CD4-positive, alpha-beta T cell treated with Interleukin-4 for 4 hours (primary cell): Measurements from ENCODE around the gene KRT6A.
"Not testable (repeated sequence)": the region's sequence is repeated elsewhere in the genome, so short reads cannot be mapped to it uniquely, and the experiment has no call there.

Experiments used
- DNase-seq: peaks from one replicate; pipeline ENCODE4 v3.0.0-alpha.2; 2020

KRT6A gene

DNA sequence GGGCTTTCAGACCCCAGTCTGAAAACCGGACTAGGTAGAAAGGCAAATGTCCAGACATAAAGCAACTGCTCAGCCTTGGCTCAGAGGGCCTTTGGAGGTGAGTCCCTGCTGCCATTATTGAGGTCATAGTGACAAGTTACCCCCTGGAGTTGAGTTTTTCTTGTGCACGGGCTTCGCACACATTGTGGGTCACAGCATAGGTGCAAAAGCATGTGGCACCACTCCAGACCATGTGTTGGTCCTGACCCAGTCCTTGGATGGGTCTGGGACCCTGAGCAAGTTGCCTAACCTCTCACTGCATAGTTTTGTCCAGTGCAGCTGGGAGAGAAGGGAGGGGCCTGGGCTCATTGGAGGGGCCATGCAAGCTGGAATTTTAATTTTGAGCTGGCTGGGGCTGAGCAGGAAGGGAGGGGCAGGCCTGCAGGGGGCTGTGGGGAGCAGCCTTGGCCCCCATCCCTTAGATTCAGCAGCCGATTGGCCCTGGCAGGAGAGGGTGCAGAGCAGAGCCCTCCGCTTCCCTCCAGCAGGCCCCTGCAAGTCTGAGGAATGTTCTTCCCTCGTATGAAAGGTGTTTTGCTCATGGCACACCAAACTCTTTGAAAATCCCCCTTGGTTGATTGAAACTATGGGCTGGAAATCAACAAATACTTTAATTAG lies 31.3 kb upstream of the KRT6A start:
- no peak for DNase-seq

DNA sequence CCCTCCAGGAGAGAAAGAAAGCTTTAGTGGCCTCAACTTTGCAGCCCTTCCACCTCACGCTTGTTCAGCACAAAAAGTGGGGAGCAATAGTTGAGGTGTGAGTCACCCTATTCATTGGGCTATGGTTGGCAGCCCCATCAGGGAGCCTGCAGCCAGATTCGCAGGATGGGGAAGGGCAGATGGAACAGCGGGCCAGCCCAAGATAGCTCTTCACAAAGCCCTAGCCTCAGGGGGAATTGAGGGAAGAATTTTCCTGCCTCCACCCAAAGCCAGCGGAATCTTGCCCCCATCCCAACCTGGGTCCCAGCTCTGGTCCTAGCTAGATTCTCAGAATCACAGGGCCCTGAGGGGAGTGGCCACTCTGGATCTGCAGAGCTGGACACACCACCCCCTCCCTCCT lies 30.8 kb upstream of the KRT6A start:
- no peak for DNase-seq

DNA sequence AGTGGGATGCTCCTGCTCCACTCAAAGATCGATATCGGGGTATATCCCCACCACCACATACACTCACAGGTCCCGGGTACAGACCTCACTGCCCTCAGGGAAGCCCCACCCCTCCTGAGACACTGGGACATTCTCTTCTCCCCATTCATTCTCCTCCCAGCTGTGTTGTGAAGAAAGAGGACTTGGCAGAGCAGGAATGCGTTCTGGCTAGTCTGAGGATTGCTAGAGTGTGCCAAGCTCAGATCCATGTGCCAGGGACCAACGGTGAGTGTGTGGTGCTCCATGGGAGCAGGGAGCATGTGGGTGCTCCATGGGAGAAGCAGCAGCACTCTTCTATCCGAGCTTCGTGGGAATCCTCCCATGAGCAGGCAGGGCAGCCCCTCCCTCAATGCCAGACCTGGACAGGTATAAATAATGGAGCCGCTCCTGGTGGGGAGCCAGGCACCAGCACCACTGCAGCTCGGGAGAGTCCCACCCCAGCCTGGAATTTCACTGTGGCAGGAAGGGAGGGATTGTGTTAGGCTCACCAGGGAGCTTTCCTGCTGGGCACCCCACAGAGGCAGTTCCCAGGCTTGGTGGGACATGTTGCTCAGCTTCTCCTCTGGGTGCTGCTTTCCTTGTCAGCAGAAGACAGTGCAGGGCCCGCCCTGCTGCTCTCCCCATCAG lies 29.4 kb upstream of the KRT6A start:
- no peak for DNase-seq

DNA sequence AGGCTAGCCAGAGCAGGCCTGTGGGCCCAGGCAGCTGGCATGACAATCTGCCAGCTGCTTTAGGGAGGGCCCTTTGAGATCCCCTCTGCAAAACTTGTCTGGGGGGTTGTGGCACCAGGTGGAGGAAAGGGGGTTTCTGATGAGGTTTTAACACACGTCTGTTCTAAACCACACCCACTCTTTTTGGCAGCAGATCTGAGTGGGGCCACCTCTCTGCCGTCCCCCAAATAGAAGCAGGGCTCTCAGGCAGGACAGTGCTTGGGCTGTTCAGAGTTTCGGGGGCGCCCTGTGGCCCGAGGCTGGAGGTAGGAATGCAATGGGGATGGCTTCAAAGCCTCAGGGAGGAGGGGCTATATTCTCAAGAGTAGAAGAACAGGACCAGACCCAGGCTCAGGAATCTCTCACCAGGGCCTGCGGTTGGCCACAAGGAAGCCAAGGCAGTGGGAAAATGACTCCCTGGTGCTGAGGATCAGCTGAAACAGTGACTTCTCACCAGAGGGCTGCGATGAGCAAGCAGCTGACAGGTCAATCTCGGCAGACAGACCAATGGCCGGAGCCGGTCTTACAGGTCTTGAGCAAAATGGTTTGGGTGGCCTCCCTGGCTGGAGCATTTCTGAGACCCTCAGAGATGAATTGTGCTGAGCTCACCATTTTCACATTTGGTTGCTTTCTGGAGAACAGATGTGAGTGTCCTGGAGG lies 28.7 kb upstream of the KRT6A start:
- no peak for DNase-seq

DNA sequence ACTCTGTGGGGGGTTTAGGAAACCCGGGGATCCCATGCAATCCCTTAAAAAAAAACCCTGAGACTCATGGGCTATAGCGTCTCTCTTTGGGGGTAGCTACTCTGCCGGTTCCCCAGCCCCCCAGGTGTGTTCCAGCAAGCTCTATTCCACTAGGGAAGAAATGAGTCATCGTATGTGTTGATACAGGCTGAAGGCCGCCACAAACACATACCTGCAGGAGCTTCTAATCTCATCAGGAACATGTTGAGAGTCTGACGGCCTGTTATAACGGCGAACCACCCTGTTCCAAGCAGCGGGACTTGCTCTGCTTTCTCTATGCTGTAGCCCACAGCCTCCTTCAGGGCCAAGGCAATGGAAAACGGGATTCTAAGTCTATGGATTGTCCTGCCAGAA lies 28.1 kb upstream of the KRT6A start:
- no peak for DNase-seq

DNA sequence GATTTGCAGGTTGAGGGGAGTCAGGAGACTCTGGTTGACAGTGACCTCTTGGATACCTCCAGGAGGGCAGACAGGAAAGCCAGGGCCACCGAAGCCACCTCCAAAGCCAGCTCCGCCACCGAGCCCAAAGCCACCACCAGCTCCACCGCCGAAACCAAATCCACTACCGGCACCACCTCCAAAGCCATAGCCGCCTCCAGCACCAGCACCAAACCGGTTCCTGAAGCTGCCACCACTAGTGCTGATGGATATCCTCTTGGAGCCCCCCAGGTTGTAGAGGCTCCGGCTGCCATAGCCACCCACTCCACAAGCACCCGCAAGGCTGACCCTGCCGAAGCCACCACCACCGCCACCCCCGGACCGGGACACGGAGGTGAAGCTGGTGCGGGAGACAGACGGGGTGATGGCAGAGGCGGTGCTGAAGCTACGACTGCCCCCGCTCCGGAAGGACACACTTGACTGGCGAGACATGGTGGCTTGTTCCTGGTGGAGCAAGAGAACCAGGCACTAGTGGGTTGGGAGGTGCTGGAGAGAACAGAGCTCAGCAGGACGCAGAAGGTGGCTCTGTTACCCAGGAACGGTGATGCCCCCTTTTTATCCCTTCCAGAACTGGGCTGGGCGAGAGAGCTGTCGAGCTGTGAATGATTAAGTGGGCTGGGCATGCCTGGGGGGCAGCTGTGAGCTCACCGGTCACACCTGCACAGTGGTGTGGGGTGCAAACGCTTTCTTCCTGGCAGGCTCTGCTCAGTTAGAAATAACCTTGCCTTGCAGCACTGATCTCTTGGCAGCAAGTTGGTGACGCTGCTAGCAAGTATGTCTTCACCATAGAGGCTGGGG lies 27.0 kb upstream of the KRT6A start, which contains the start of gene KRT5:
Gene KRT5, minus strand, starts transcription at position 569 of the 837 bp plus-strand sequence. Its CDS starts 98 bp downstream, at position 471.
- no peak for DNase-seq

DNA sequence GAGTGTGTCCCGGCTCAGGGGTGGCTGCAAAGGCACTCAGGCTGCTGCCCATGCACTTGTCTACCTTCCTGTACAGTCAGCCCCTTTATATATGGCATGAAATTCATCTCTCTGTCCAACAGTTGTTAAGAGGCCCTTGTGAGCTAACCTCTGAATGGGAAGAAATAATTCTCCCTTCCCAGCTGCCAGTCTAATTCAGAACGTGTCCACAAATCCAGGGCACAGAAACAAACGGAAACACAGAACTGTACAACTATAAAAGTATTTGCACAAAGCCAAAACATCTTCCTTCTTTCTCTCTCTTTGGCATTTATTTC lies 26.3 kb upstream of the KRT6A start:
- DNase-seq = no peak

DNA sequence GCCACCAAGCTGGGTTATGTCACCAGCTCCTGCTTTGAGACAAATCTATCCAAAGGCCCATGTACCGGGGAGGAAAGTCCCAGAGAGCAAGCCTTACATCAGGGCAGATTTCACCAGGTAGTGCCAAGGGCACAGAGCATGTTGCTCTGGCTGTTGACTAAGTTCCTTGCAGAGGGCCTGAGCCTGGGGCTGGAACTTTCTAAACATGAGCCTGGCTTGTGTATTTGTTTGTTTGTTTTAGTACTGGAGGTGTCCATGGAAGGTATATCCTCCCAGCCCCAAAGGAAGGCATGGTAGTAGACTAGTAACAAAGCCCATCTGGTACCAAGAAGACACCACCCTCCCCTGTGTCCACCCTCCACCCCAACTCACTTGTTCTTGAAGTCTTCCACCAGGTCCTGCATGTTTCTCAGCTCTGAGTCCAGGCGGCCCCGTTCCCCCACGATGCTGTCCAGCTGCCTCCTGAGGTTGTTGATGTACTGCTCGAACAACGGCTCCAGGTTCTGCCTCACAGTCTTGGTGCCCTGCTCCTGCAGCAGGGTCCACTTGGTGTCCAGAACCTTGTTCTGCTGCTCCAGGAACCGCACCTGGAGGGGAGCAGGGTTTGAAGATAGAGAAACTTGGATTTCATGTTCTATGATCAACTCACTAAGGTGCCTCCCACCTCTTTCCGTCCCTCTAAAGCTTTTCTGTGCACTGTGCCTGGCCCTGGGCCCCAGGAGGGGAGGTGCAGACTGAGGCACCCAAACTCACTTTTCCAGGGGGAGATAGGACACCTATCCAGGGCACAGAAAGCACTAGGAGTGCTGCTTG lies 25.7 kb upstream of the KRT6A start:
- DNase-seq = no peak

DNA sequence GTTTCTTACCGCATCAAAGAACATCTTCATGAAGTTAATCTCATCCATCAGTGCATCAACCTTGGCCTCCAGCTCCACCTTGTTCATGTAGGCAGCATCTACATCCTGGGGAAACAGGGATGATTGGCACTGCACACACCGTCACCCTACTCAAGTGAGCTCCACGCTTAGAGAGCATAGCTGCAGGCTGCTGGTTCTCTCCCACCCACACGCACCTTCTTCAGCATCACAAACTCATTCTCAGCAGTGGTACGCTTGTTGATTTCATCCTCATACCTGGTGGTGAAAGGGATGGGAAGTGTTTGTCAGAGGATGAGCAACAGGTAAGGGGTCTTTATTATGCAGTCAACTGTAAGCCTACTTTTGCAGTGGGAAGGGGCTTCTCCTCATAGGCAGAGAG lies 24.8 kb upstream of the KRT6A start:
- no peak for DNase-seq

DNA sequence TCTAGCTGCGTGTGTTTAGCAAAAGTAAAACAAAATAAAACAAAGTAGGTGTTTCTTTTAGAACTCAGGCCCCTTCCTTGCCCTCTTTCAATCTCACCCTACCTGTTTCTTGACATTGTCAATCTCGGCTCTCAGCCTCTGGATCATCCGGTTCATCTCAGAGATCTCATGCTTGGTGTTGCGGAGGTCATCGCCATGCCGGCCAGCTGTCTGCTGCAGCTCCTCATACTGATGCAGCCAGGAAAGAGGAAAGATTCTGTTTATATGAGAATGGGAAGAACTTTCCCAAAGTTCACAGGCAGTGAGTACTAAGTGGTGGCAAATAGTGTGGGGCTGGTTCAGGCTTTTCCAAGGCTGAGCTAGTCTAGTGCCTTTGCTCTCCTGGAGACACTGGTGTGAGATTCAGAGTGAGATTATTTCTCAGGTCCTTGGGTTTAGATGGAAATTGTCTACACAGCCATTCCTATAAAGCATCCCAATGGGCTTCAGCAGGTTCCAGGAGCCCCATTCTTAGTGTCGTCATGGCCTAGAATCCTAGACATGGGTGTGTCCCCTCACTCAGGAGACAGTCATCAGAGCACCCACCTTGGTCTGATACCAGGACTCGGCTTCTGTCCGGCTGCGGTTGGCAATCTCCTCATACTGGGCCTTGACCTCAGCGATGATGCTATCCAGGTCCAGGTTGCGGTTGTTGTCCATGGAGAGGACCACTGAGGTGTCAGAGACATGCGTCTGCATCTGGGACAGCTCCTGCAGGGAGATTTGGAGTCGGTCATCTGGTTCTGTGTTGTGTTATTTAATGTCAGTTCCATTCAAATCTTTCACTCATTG lies 24.2 kb upstream of the KRT6A start:
- DNase-seq = no peak

DNA sequence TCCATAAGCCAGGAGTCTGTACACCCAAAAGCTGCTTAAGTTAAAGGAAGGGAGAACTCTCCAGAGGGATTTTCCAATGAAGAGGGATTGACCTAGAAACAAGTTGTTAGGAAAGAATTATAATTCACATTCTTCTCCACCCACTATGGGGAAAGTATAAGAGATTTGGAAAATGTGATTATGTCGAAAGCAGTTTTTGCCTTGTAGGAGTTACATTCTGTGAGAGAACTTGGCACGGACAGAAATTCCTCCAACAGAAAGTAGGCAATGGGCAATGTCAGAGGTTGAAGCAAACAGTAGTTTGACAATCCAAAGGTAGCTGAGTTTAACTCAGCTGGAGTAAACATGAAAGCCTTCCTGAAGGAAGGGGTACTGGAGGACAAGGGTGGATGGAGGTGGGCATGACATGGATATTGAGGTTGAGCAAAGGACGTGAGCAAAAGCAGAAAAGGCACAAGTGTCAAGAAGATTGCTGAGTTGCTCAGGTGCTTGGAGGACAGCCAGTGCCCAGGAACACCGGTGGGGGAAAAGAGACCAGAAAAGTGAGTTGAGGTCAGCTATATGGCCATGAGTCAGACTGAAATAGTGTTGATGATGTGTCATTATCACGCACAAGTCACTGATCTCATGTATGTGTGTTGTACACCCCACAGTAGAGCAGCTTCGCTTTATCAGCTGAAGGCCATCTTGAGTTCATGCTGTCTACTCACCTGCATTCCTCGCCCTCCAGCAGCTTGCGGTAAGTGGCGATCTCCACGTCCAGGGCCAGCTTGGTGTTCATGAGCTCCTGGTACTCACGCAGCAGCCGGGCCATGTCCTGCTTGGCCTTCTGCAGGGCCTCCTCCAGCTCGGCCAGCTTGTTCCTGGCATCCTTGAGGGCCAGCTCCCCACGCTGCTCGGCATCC lies 23.1 kb upstream of the KRT6A start:
- DNase-seq = no peak

DNA sequence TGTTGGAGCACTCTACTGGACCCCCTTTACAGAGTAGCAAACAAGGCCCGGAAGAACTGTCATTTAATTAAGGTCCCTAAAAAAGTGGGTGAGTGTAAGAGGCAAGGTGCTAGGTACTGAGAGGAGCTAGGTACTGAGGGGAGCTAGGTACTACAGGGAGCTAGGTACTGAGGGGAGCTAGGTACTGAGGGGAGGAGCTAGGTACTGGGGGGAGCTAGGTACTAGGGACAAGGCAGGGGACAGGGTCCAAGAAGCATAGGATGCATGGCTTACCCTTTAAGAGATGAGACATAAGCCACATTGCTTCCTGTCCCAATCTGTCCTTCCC lies 22.2 kb upstream of the KRT6A start:
- no peak for DNase-seq

DNA sequence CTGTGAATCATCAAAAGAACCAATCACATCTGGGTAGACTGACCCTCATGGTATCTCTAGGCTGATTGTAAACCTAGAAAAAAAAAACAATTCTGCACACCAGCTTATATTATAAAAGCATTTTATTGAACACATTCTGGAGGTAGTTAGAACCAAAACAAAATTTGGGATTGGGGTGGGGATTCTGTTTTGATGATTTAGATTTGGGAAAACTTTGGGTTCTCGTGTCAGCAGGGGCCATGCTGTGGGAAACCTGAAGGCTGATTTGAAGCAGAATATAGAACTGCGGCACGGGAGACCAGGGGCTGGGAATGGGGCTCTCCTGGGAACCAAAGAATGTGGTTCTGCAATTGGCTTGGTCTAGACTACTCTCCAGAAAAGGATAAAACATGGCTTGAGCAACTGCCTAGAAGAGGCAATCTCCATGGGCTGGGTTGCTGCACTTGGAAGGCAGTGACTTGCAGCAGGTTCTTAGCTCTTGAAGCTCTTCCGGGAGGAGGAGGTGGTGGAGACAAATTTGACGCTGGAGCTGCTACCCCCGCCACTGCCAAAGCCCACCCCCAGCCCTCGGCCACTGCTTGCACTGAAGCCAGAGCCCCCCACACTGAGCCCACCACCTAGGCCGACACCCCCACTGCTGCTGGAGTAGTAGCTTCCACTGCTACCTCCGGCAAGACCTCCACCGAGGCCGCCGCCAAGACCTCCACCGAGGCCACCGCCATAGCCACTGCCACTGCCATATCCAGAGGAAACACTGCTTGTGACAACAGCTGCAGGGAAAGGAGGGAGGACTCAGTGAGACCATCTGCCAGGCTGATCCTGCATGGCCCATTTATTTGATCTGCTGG lies 21.6 kb upstream of the KRT6A start:
- DNase-seq = no peak

DNA sequence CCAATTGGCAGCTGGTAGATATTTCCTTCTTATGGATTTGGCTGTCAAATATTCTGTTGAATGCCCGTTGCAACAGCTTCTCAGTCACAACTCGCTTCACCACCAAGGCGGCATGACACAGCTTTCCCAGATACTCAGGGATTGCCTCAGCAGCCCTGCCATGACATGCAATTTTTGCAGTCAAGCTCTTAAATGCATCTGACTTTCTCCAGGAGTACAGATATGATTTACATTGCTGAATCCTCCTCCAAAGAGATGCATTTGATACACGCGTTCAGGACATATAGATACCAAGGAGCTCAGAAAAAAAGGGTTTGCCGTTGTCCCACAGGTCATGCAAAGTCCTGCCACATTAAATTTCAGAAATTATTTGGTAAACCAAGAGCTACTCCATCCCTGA lies 20.7 kb upstream of the KRT6A start:
- DNase-seq = no peak

DNA sequence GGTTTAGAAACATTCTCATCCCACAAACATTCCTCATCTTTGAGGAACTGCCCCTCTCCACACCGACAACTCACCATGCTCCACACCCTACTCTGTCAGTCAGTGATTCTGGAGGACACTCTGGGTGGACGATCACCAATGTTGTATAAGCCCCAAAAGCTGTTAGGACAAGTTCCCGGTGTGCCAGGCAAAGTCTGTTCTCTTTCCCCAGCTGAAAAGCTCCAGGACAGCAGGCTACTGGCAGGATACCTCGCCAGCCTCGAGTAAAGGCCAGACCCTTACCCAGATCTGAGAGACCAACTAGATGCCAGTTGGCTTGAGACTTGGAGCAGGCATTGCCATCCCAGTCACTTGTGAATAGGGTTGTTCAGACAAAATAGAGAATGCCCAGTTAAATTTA lies 15.2 kb upstream of the KRT6A start:
- DNase-seq = no peak

DNA sequence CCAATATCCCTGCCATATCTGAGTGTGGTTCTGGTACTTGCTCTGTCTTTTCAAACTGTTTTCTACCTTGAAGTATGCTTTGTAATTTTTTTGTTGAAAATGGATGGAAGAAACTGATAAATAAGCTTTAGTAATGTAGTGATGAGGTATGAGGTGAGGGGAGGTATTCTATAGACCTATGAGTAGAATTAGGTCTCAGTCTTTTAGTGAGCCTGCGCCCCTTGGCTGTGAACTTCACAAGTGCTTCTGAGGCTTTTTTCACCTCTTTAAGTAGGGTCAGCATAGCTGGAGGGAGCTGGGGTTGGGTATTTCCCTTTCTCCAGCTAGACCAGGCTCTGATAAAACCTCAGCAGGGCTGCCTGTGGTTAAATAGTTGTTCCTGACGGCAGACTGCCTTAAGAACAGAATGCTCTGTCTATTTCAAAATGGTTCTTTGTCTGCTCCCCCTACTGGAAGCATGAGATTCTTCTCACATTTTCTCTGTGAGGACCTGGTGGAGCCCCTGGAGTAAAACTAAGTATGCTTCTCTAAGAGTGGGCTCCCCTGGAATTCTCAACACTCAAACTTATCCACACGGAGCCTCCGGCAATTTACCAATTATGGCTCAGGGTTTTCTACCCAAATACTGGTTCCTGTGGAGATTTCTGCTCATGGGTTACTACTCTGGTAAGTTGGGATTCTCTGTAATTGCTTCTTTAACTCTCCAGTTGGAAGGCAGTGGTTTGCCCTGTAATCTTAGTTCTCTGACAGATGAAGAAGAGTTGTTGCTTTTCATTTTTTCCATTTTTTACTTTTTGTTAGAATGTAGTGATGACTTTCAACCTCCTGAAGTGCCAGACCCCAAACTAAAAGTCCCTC lies 14.0 kb upstream of the KRT6A start:
- DNase-seq = peak; percentile 25

DNA sequence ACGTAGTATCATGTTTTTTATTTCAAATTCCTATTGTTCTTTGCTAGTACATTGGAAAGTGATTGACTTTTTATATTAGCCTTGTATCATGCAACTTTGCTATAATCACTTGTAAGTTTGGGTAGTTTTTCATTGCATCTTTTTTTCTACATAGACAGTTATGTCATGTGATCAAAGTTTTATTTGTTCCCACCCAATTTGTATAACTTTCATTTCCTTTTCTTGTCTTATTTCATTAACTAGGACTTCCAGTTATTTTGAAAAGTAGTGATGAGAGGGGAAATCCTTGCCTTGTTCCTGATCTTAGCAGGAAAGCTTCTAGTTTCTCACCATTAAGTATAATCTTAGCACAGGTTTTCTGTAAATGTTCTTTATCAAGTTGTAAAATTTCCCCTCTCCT lies 9.8 kb upstream of the KRT6A start:
- no peak for DNase-seq

DNA sequence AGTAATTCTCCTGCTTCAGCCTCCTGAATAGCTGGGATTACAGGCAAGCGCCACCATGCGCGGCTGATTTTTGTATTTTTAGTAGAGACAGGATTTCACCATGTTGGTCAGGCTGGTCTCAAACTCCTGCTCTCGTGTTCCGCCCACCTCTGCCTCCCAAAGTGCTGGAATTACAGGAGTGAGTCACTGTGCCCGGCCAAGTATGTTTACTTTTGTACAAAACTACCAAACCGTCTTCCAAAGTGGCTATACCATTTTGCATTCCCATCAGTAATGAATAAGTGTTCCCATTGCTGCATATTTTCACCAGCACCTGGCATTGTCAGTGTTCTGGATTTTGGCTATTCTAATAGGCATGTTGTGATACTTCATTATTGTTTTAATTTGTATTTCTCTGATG lies 8.4 kb upstream of the KRT6A start:
- no peak for DNase-seq

DNA sequence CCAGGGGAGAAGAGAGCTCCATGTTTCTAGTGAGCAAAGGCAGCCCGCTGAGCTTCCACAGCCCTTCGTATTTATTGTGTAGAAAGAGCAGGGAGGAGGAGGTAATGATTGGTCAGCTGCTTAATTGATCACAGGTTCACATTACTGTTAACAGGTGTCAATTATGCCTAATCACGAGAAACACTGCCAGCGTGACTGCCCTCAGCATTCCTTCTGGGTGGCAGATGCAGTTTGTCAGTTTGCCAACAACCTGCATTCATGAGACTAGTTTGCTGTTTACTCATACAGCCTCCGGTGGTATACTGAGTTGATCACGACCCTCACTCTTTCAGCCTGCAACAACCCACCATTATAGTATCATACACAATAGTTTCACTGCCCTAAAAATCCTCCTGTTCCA lies 7.5 kb upstream of the KRT6A start:
- DNase-seq = not testable (repeated sequence)
